ENCODE results near the gene XRCC1.

The XRCC1 gene

GRCh38 chr19:43564800-43565199 lies 10.5 kb downstream of the XRCC1 start:
- no peak overlapping the region for H3K4me3 ChIP-seq (ENCODE audit: low read depth in 1 of 2, low read length in 2 of 2)
- H3K36me3 ChIP-seq (ENCODE audit: insufficient read depth, low read length) = peaks cover 24% of the 10 kb centered on the region
- no peak overlapping the region for H3K9ac ChIP-seq (ENCODE audit: low read depth, low read length)
- TF ChIP-seq EZH2 (IDR thresholded peaks at IDR 0.05; ENCODE audit: borderline replicate concordance, low read depth, low read length, severe bottlenecking) (no peak), CTCF (IDR thresholded peaks at IDR 0.05; ENCODE audit: borderline replicate concordance, extremely low read depth, low read length, poor library complexity, severe bottlenecking) (no peak)
- peaks cover 28% of the 10 kb centered on the region for H3K4me1 ChIP-seq (ENCODE audit: insufficient read depth, low read length)
- H2AFZ ChIP-seq (ENCODE audit: low read depth, low read length) = no peak overlapping the region
- H3K27me3 ChIP-seq (ENCODE audit: insufficient read depth, low read length, poor library complexity) = no peaks in the 10 kb centered on the region
- peaks cover 47% of the 10 kb centered on the region for H3K79me2 ChIP-seq (ENCODE audit: insufficient read depth, low read length)
- H3K4me2 ChIP-seq (ENCODE audit: insufficient read depth, low read length) = no peak overlapping the region
- no peaks in the 10 kb centered on the region for H3K9me3 ChIP-seq (ENCODE audit: insufficient read depth, low read length, severe bottlenecking)
- ATAC-seq (ENCODE audit: insufficient read depth, low read depth) = no peak
- H4K20me1 ChIP-seq (ENCODE audit: insufficient read depth, low read length) = peaks cover 23% of the 10 kb centered on the region
- DNase-seq = peak; percentile 23
- H3K27ac ChIP-seq (ENCODE audit: low read length) = no peak overlapping the region; the same call in 1 of the 2 replicates

GRCh38 chr19:43563816-43564457 lies 11.4 kb downstream of the XRCC1 start:
- H3K4me2 ChIP-seq (ENCODE audit: insufficient read depth, low read length) = no peak overlapping the region
- DNase-seq (no peak), ATAC-seq (ENCODE audit: insufficient read depth, low read depth) (no peak)
- no peak overlapping the region for H3K4me3 ChIP-seq (ENCODE audit: low read depth in 1 of 2, low read length in 2 of 2)
- no peaks in the 10 kb centered on the region for H3K9me3 ChIP-seq (ENCODE audit: insufficient read depth, low read length, severe bottlenecking)
- H3K4me1 ChIP-seq (ENCODE audit: insufficient read depth, low read length) = peaks cover 28% of the 10 kb centered on the region
- no peaks in the 10 kb centered on the region for H3K27me3 ChIP-seq (ENCODE audit: insufficient read depth, low read length, poor library complexity)
- H3K36me3 ChIP-seq (ENCODE audit: insufficient read depth, low read length) = peaks cover 28% of the 10 kb centered on the region
- peak overlapping the region; percentile 81 for H3K27ac ChIP-seq (ENCODE audit: low read length)
- no peak for TF ChIP-seq CTCF (IDR thresholded peaks at IDR 0.05; ENCODE audit: borderline replicate concordance, extremely low read depth, low read length, poor library complexity, severe bottlenecking)
- no peak for TF ChIP-seq EZH2 (IDR thresholded peaks at IDR 0.05; ENCODE audit: borderline replicate concordance, low read depth, low read length, severe bottlenecking)
- peaks cover 23% of the 10 kb centered on the region for H4K20me1 ChIP-seq (ENCODE audit: insufficient read depth, low read length)
- H3K79me2 ChIP-seq (ENCODE audit: insufficient read depth, low read length) = peaks cover 44% of the 10 kb centered on the region
- no peak overlapping the region for H3K9ac ChIP-seq (ENCODE audit: low read depth, low read length)
- H2AFZ ChIP-seq (ENCODE audit: low read depth, low read length) = no peak overlapping the region

- H3K27ac ChIP-seq (ENCODE audit: low read length) = peak overlapping the region; percentile 81
- H3K4me2 ChIP-seq (ENCODE audit: insufficient read depth, low read length) = peak overlapping the region; percentile 51
- ATAC-seq (ENCODE audit: insufficient read depth, low read depth) (peak; percentile 98), DNase-seq (peak; percentile 88)
- peak overlapping the region; percentile 34 for H3K9ac ChIP-seq (ENCODE audit: low read depth, low read length)
- H4K20me1 ChIP-seq (ENCODE audit: insufficient read depth, low read length) = peaks cover 23% of the 10 kb centered on the region
- H3K9me3 ChIP-seq (ENCODE audit: insufficient read depth, low read length, severe bottlenecking) = no peaks in the 10 kb centered on the region
- peaks cover 37% of the 10 kb centered on the region for H3K79me2 ChIP-seq (ENCODE audit: insufficient read depth, low read length)
- H3K4me1 ChIP-seq (ENCODE audit: insufficient read depth, low read length) = peaks cover 28% of the 10 kb centered on the region
- H3K27me3 ChIP-seq (ENCODE audit: insufficient read depth, low read length, poor library complexity) = no peaks in the 10 kb centered on the region
- TF ChIP-seq CTCF (IDR thresholded peaks at IDR 0.05; ENCODE audit: borderline replicate concordance, extremely low read depth, low read length, poor library complexity, severe bottlenecking) (no peak), EZH2 (IDR thresholded peaks at IDR 0.05; ENCODE audit: borderline replicate concordance, low read depth, low read length, severe bottlenecking) (no peak)
- H2AFZ ChIP-seq (ENCODE audit: low read depth, low read length) = no peak overlapping the region
- peaks cover 32% of the 10 kb centered on the region for H3K36me3 ChIP-seq (ENCODE audit: insufficient read depth, low read length)
- H3K4me3 ChIP-seq (ENCODE audit: low read depth in 1 of 2, low read length in 2 of 2) = no peak overlapping the region
Observed at GRCh38 chr19:43562698-43563241, 12.6 kb downstream of the XRCC1 start.
